ENCODE measurements around the gene ANKRD62.

GRCh38 chr18:12106471-12106870 lies 12.8 kb downstream of the ANKRD62 start:
- TF ChIP-seq POLR2AphosphoS5 (IDR thresholded peaks at IDR 0.05; ENCODE audit: borderline replicate concordance, low read depth, low read length) = no peak
- no peak for TF ChIP-seq EZH2 (IDR thresholded peaks at IDR 0.05)
- no peak for TF ChIP-seq FOXP2 (optimal IDR thresholded peaks at IDR 0.05; ENCODE audit: control extremely low read depth, extremely low read length, insufficient read depth)

Measured in SK-N-MC (cell line).